ENCODE results near the gene PTGES3L. TPM values are rescaled to one million over a fixed set of nuclear protein-coding genes. Genes with fewer than 3 reads are reported as not detected.

PTGES3L gene
- total RNA-seq, 1 experiment from 2014 or later: 1.7 TPM

DNA sequence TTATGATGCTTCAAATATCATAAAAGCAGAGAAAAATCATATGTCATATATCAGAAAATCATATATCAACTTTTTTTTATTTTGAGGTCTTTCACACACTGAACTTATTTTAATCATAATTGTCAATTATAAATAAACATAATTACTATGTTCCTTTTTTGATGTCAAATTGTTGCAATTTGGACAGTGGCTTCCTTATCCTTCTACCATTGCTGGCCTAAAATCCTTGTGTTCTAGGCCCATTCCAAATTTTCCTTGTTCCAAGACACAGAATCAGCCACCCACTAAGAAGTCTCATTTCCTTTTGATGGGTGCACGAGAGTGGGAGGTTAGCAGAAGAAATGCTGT is 50.4 kb downstream of the PTGES3L start:
- H3K9ac ChIP-seq (ENCODE audit: low read length): no peak overlapping the region
- no peak overlapping the region for H3K4me3 ChIP-seq (replicated peaks in 1 of 2; ENCODE audit: low read depth in 1 of 2, low read length in 2 of 2)
- intact Hi-C loops (cut with micrococcal nuclease): loop anchor here (2.0 kb wide), 1 partner anchor 87 kb away; no protein-coding TSS in a partner anchor
- ATAC-seq (no peak), DNase-seq (ENCODE audit: low read depth, low spot score) (no peak)
- no peaks in the 10 kb centered on the region for H3K79me2 ChIP-seq (ENCODE audit: insufficient read depth, low read length)
- CTCF ChIA-PET: interaction anchor here (0.9 to 2.6 kb wide), 6 partner anchors 8 to 351 kb away, joined by 3 to 15 read pairs (median 5); partner anchors contain the start of gene PSMC3IP
- TF ChIP-seq SRF (IDR thresholded peaks at IDR 0.05; ENCODE audit: low read depth) (no peak), EZH2phosphoT487 (IDR thresholded peaks at IDR 0.05; ENCODE audit: borderline replicate concordance) (no peak), EGR1 (IDR thresholded peaks at IDR 0.05; ENCODE audit: low read depth) (no peak), TCF7L2 (IDR thresholded peaks at IDR 0.05; ENCODE audit: borderline replicate concordance, extremely low read depth, insufficient read depth, insufficient read length) (no peak), ELF1 (IDR thresholded peaks at IDR 0.05; ENCODE audit: borderline replicate concordance, low read depth) (no peak), ZFX (IDR thresholded peaks at IDR 0.05) (no peak)
- TF ChIP-seq, protein P1, sequence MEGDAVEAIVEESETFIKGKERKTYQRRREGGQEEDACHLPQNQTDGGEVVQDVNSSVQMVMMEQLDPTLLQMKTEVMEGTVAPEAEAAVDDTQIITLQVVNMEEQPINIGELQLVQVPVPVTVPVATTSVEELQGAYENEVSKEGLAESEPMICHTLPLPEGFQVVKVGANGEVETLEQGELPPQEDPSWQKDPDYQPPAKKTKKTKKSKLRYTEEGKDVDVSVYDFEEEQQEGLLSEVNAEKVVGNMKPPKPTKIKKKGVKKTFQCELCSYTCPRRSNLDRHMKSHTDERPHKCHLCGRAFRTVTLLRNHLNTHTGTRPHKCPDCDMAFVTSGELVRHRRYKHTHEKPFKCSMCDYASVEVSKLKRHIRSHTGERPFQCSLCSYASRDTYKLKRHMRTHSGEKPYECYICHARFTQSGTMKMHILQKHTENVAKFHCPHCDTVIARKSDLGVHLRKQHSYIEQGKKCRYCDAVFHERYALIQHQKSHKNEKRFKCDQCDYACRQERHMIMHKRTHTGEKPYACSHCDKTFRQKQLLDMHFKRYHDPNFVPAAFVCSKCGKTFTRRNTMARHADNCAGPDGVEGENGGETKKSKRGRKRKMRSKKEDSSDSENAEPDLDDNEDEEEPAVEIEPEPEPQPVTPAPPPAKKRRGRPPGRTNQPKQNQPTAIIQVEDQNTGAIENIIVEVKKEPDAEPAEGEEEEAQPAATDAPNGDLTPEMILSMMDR (IDR thresholded peaks at IDR 0.05 in 2 of 3, conservative IDR thresholded peaks at IDR 0.05 in 1 of 3; ENCODE audit: borderline replicate concordance in 1 of 3, insufficient read depth in 1 of 3, low read depth in 2 of 3, low read length in 2 of 3): no peak
- no peaks in the 10 kb centered on the region for H3K9me2 ChIP-seq (ENCODE audit: insufficient read depth)
- peak overlapping the region; percentile 94 for H2AFZ ChIP-seq (ENCODE audit: low read depth, low read length, poor library complexity, severe bottlenecking)
- POLR2A ChIA-PET: interaction anchor here (1.1 to 1.6 kb wide), 3 partner anchors 69 to 105 kb away, joined by 3 to 7 read pairs (median 3); partner anchors contain the start of genes BECN1, PSME3 and RPL27
- no peaks in the 10 kb centered on the region for H4K20me1 ChIP-seq (ENCODE audit: insufficient read depth)
- no peak overlapping the region for H3K27ac ChIP-seq (ENCODE audit: low read depth, low read length)
- H3K36me3 ChIP-seq (ENCODE audit: control insufficient read depth in 1 of 2, insufficient read depth in 2 of 2, low read length in 2 of 2): no peaks in the 10 kb centered on the region
- no peaks in the 10 kb centered on the region for H3K27me3 ChIP-seq (ENCODE audit: insufficient read depth, low read length)
- no TSS peak for BruUV-seq (replicated peaks)
- 0 out of 2 replicates have a peak overlapping the region, but pooled peaks have one; percentile 34 for H3K4me2 ChIP-seq (ENCODE audit: low read length)
- RAD21 ChIA-PET (ENCODE audit: low non-redundant PET in 1 of 2, low total read pairs in 2 of 2, uncharacterized antibody in 2 of 2, unreplicated experiment in 2 of 2): interaction anchor here (0.6 to 1.4 kb wide), 3 partner anchors 69 to 160 kb away, joined by 3 to 4 read pairs (median 3); partner anchors contain the start of gene RPL27 (in 1 of the 2)
- no peaks in the 10 kb centered on the region for H3K9me3 ChIP-seq (ENCODE audit: control insufficient read depth in 1 of 2, insufficient read depth in 1 of 2, low read depth in 1 of 2, low read length in 2 of 2)
- peaks cover 0 to 10% of the 10 kb centered on the region in 2 experiments; a peak in 2 of 4 replicates for H3K4me1 ChIP-seq (ENCODE audit: control insufficient read depth in 1 of 2, insufficient read depth in 2 of 2, low read length in 2 of 2)

All from HCT116 (cell line).